NCI-H1092 (cell line): Measurements from ENCODE around the gene GSX2.

ENCODE experiments used
- DNase-seq: peaks from one replicate; lab custom pipeline; 2025; lab: John Stamatoyannopoulos, UW

The GSX2 gene

GRCh38 chr4:54077812-54078211, 22.2 kb upstream of the GSX2 start:
- no peak for DNase-seq

GRCh38 chr4:54082168-54082567, 17.8 kb upstream of the GSX2 start:
- no peak for DNase-seq

GRCh38 chr4:54085284-54085683, 14.7 kb upstream of the GSX2 start:
- no peak for DNase-seq

- no peak for DNase-seq
Observed at GRCh38 chr4:54089875-54090274, 10.1 kb upstream of the GSX2 start.

- no peak for DNase-seq
Observed at GRCh38 chr4:54090404-54090803, 9.6 kb upstream of the GSX2 start.

- no peak for DNase-seq
Observed at GRCh38 chr4:54090804-54091623, 8.9 kb upstream of the GSX2 start.

GRCh38 chr4:54091637-54092404, 8.1 kb upstream of the GSX2 start:
- peak; percentile 69 for DNase-seq

GRCh38 chr4:54092405-54093323, 7.3 kb upstream of the GSX2 start:
- DNase-seq = no peak

GRCh38 chr4:54093324-54094240, 6.4 kb upstream of the GSX2 start:
- DNase-seq = no peak

GRCh38 chr4:54094451-54094850, 5.5 kb upstream of the GSX2 start:
- no peak for DNase-seq

- DNase-seq = no peak
Observed at GRCh38 chr4:54095110-54095825, 4.7 kb upstream of the GSX2 start.

- no peak for DNase-seq
Observed at GRCh38 chr4:54096295-54096962, 3.5 kb upstream of the GSX2 start.

GRCh38 chr4:54097152-54097551, 2.8 kb upstream of the GSX2 start:
- DNase-seq = no peak

GRCh38 chr4:54098375-54098774, 1.6 kb upstream of the GSX2 start:
- no peak for DNase-seq

- no peak for DNase-seq
Observed at GRCh38 chr4:54099287-54099747, 646 bp upstream of the GSX2 start.

GRCh38 chr4:54100595-54101189, 729 bp downstream of the GSX2 start:
- no peak for DNase-seq

GRCh38 chr4:54101190-54102041, 1.5 kb downstream of the GSX2 start:
- no peak for DNase-seq

GRCh38 chr4:54102531-54103106, 2.7 kb downstream of the GSX2 start:
- no peak for DNase-seq
